GM19328 (cell line): ENCODE data around the gene LRRC32.

ENCODE experiments used
- ATAC-seq: cut with Tn5 transposase; IDR thresholded peaks from one replicate; pipeline ENCODE4 v1.9.1; 2021; ENCODE audit warnings: mild to moderate bottlenecking, moderate library complexity; ENCODE audit not compliant: unreplicated experiment

The LRRC32 gene

GRCh38 chr11:76664578-76665061 is 5.9 kb downstream of the LRRC32 start:
- ATAC-seq, result no peak

GRCh38 chr11:76663912-76664440 is 6.6 kb downstream of the LRRC32 start:
- no peak for ATAC-seq

- no peak for ATAC-seq
Observed at GRCh38 chr11:76663486-76663810, 7.1 kb downstream of the LRRC32 start.

- ATAC-seq, result no peak
Observed at GRCh38 chr11:76662656-76663485, 7.7 kb downstream of the LRRC32 start.

- no peak for ATAC-seq
Observed at GRCh38 chr11:76661834-76662434, 8.6 kb downstream of the LRRC32 start.

- no peak for ATAC-seq
Observed at GRCh38 chr11:76661306-76661751, 9.2 kb downstream of the LRRC32 start.

- ATAC-seq, result no peak
Observed at GRCh38 chr11:76660533-76661305, 9.8 kb downstream of the LRRC32 start.

- ATAC-seq, result no peak
Observed at GRCh38 chr11:76659672-76660532, 10.6 kb downstream of the LRRC32 start.

- ATAC-seq, result no peak
Observed at GRCh38 chr11:76658651-76659650, 11.6 kb downstream of the LRRC32 start.

GRCh38 chr11:76658231-76658630 is 12.3 kb downstream of the LRRC32 start:
- ATAC-seq, result no peak

- ATAC-seq, result no peak
Observed at GRCh38 chr11:76657187-76658170, 13.1 kb downstream of the LRRC32 start.

- ATAC-seq, result no peak
Observed at GRCh38 chr11:76656571-76657081, 13.9 kb downstream of the LRRC32 start.

GRCh38 chr11:76656050-76656531 is 14.5 kb downstream of the LRRC32 start:
- no peak for ATAC-seq

- no peak for ATAC-seq
Observed at GRCh38 chr11:76655501-76656049, 15.0 kb downstream of the LRRC32 start.

- ATAC-seq, result no peak
Observed at GRCh38 chr11:76654980-76655379, 15.6 kb downstream of the LRRC32 start.

GRCh38 chr11:76654298-76654851 is 16.2 kb downstream of the LRRC32 start:
- ATAC-seq, result no peak

- no peak for ATAC-seq
Observed at GRCh38 chr11:76653674-76654284, 16.8 kb downstream of the LRRC32 start.
